K562 (cell line): Measurements from ENCODE around the gene NRXN2. TPM values are rescaled to one million over a fixed set of nuclear protein-coding genes. Genes with fewer than 3 reads are reported as not detected.
A peak's percentile ranks its signal among the peaks of the same experiment; 100 is the strongest.

ENCODE experiments used
- ATAC-seq: fragments of 200-7000 bp; cut with Tn5 transposase; 3 replicates; pipeline ENCODE4 v1.9.1; 2020; ENCODE audit warnings: moderate library complexity
- BruUV-seq: library from RNA; stranded (reverse); fragments of 400-500 nt; replicated peaks from 2 replicates; lab custom pipeline; 2021; lab: Mats Ljungman, UMichigan
- CTCF ChIA-PET: fragments of 300-600 bp; formaldehyde crosslinking; extraction: SDS; loops from one replicate; lab custom pipeline; 2021; ENCODE audit warnings: low intra/inter-chr PET ratio; lab: Yijun Ruan, JAX
- POLR2A ChIA-PET: fragments of 300-600, 350-650 bp; sonication (Branson Sonifier 250); formaldehyde crosslinking; extraction: SDS; loops from one replicate; lab custom pipeline; 2021; ENCODE audit warnings: antibody characterized with exemption, inconsistent platforms; lab: Yijun Ruan, JAX
- DNase-seq, 4 experiments: peaks; one replicate each; pipeline versions ENCODE4 v3.0.0 to v3.0.0-alpha.2; 2011 to 2018; ENCODE audit warnings: low spot score in 3 of 4, mixed read lengths in 3 of 4; ENCODE audit errors: extremely low read depth in 1 of 4
- FAIRE-seq: peaks from 2 replicates; lab custom pipeline; 2011; peaks lifted over from hg19 to GRCh38; lab: Jason Lieb, UNC
- H2AFZ ChIP-seq: 2 replicates; pipeline ENCODE4 v1.6.0; 2011; ENCODE audit warnings: low read depth, low read length, control low read depth, inconsistent platforms
- H3K27ac ChIP-seq: fragments of 200-600 bp; 3 replicates; pipeline ENCODE4 v1.8.0; 2011; ENCODE audit warnings: low read depth, mild to moderate bottlenecking, control low read depth, inconsistent platforms, low read length, moderate library complexity, mixed read lengths; ENCODE audit errors: extremely low read depth
- H3K27me3 ChIP-seq, 2 experiments: fragments of 300-600 bp in 1 of 2; 2 replicates in 1 of 2; 3 replicates in 1 of 2; pipeline versions ENCODE4 v1.6.0 to v1.8.0; 2011; ENCODE audit warnings: inconsistent platforms in 2 of 2, low read length in 2 of 2, mild to moderate bottlenecking in 1 of 2, mixed read lengths in 1 of 2, moderate library complexity in 1 of 2; ENCODE audit not compliant: control insufficient read depth in 2 of 2, insufficient read depth in 2 of 2
- H3K36me3 ChIP-seq: fragments of 300-600 bp; 3 replicates; pipeline ENCODE4 v1.8.0; 2011; ENCODE audit warnings: mild to moderate bottlenecking, low read length, inconsistent platforms; ENCODE audit not compliant: control insufficient read depth, insufficient read depth
- H3K4me1 ChIP-seq, 2 experiments: fragments of 200-600 bp in 1 of 2; replicated peaks in 1 of 2; 2 replicates in 1 of 2; 3 replicates in 1 of 2; pipeline versions ENCODE4 v1.5.1 to v1.8.0; 2011; ENCODE audit warnings: inconsistent platforms in 2 of 2, low read length in 2 of 2, mild to moderate bottlenecking in 1 of 2, mixed read lengths in 1 of 2, moderate library complexity in 1 of 2; ENCODE audit not compliant: control insufficient read depth in 2 of 2, insufficient read depth in 2 of 2
- H3K4me2 ChIP-seq: 2 replicates; pipeline ENCODE4 v1.6.1; 2011; ENCODE audit warnings: low read length, control low read depth, inconsistent platforms, mixed read lengths; ENCODE audit not compliant: insufficient read depth
- H3K4me3 ChIP-seq: fragments of 200-600 bp; sonication (generic), shearing (Covaris generic); 2 replicates; pipeline ENCODE4 v1.5.1; 2016; ENCODE audit warnings: control low read depth, inconsistent platforms
- H3K79me2 ChIP-seq: fragments of 200-600 bp; 3 replicates; pipeline ENCODE4 v1.8.0; 2011; ENCODE audit warnings: low read length, inconsistent platforms; ENCODE audit not compliant: control insufficient read depth, insufficient read depth
- H3K9ac ChIP-seq, 2 experiments: 2 replicates each; pipeline versions ENCODE4 v1.6.0 to v1.6.1; 2011; ENCODE audit warnings: low read depth in 2 of 2, low read length in 2 of 2, control low read depth in 1 of 2, inconsistent platforms in 1 of 2, mild to moderate bottlenecking in 1 of 2, mixed read lengths in 1 of 2; ENCODE audit not compliant: insufficient read depth in 1 of 2
- H3K9me1 ChIP-seq: one replicate; pipeline ENCODE4 v1.6.0; 2011; ENCODE audit warnings: inconsistent platforms, mild to moderate bottlenecking, low read length, moderate library complexity; ENCODE audit not compliant: control insufficient read depth, insufficient read depth
- H3K9me3 ChIP-seq: replicated peaks from 2 replicates; pipeline ENCODE4 v1.5.1; 2011; ENCODE audit warnings: low read depth, low read length, inconsistent platforms; ENCODE audit not compliant: control insufficient read depth, insufficient read depth
- H4K20me1 ChIP-seq: replicated peaks from 2 replicates; pipeline ENCODE4 v1.6.1; 2011; ENCODE audit warnings: low read length, inconsistent platforms, mixed read lengths; ENCODE audit not compliant: control insufficient read depth, insufficient read depth
- CBX2 ChIP-seq: fragments of 200-600 bp; sonication (generic); IDR thresholded peaks from one replicate; pipeline ENCODE4 v1.6.1; 2012; ENCODE audit warnings: mild to moderate bottlenecking, low read length, inconsistent platforms; ENCODE audit not compliant: insufficient read depth, poor library complexity, severe bottlenecking
- COPS2 ChIP-seq: fragments of 450-650 bp; conservative IDR thresholded peaks from 2 replicates; pipeline ENCODE4 v1.6.1; 2016; ENCODE audit warnings: mild to moderate bottlenecking, moderate library complexity
- DPF2 ChIP-seq: fragments of 450-650 bp; IDR thresholded peaks from 2 replicates; pipeline ENCODE4 v1.6.1; 2016
- HMBOX1 ChIP-seq: sonication (generic); IDR thresholded peaks from 2 replicates; pipeline ENCODE4 v1.6.1; 2016
- HMGN3 ChIP-seq: IDR thresholded peaks from 2 replicates; pipeline ENCODE4 v1.6.1; 2011; ENCODE audit warnings: borderline replicate concordance, low read depth, mild to moderate bottlenecking, mixed read lengths, low read length; ENCODE audit not compliant: insufficient read length; ENCODE audit errors: extremely low read depth
- MAZ ChIP-seq, 2 experiments: fragments of 450-650 bp in 1 of 2; sonication (generic) in 1 of 2; formaldehyde crosslinking; IDR thresholded peaks in 1 of 2; conservative IDR thresholded peaks in 1 of 2; 2 replicates each; pipeline versions ENCODE4 v1.4.0 to v1.5.0; 2020; ENCODE audit warnings: mild to moderate bottlenecking in 1 of 2, missing genetic modification reagents in 1 of 2
- NCOR1 ChIP-seq: fragments of 450-650 bp; IDR thresholded peaks from 2 replicates; pipeline ENCODE4 v1.6.1; 2016; ENCODE audit warnings: mild to moderate bottlenecking, moderate library complexity
- NONO ChIP-seq, 2 experiments: fragments of 200-400 bp in 1 of 2; fragments of 450-650 bp in 1 of 2; formaldehyde crosslinking in 1 of 2; IDR thresholded peaks; 2 replicates each; pipeline ENCODE4 v1.6.1; 2017; ENCODE audit warnings: low read depth in 2 of 2, mild to moderate bottlenecking in 2 of 2, moderate library complexity in 2 of 2, low read length in 1 of 2
- RAD21 ChIP-seq, 2 experiments: fragments of 250-450 bp in 1 of 2; fragments of 450-650 bp in 1 of 2; sonication (Bioruptor Pico) in 1 of 2; formaldehyde crosslinking in 1 of 2; IDR thresholded peaks in 1 of 2; conservative IDR thresholded peaks in 1 of 2; 2 replicates each; pipeline versions ENCODE4 v1.4.0 to v1.8.0; 2020 to 2022; ENCODE audit warnings: mild to moderate bottlenecking in 2 of 2, moderate library complexity in 1 of 2
- SMAD3 ChIP-seq: fragments of 450-650 bp; formaldehyde crosslinking; conservative IDR thresholded peaks from 2 replicates; pipeline ENCODE4 v1.4.0; 2020; ENCODE audit warnings: mild to moderate bottlenecking
- TAF1 ChIP-seq: IDR thresholded peaks from 2 replicates; pipeline ENCODE4 v1.6.1; 2011; ENCODE audit warnings: mild to moderate bottlenecking, low read length, moderate library complexity; ENCODE audit not compliant: insufficient read depth, control insufficient read depth, severe bottlenecking; ENCODE audit errors: extremely low read depth
- TAF15 ChIP-seq: fragments of 200-400 bp; formaldehyde crosslinking; IDR thresholded peaks from 2 replicates; pipeline ENCODE4 v1.6.1; 2017; ENCODE audit warnings: mild to moderate bottlenecking, low read depth, low read length, moderate library complexity
- ZBTB8A ChIP-seq: fragments of 450-650 bp; IDR thresholded peaks from 2 replicates; pipeline ENCODE4 v1.6.1; 2018; ENCODE audit warnings: mild to moderate bottlenecking, moderate library complexity; ENCODE audit not compliant: partially characterized antibody
- WGBS: fragments of 100-300 bp; shearing (Covaris generic); methylation state at CpG from one replicate; pipeline ENCODE4 v1.1.6; 2016; ENCODE audit warnings: low coverage, mixed read lengths; ENCODE audit not compliant: insufficient coverage; ENCODE audit errors: missing lambda C conversion rate; 5-methylcytosine and 5-hydroxymethylcytosine counted together
- in situ Hi-C: fragments of 300-500 bp; cut with MboI; formaldehyde crosslinking; loops from 4 replicates; pipeline ENCODE4 v1.15.0; 2018; ENCODE audit warnings: inconsistent platforms, mixed read lengths
- intact Hi-C: fragments of 100-400 bp; cut with micrococcal nuclease; formaldehyde crosslinking; loops from 2 replicates; pipeline ENCODE4 v1.14.2; 2022
- polyA plus RNA-seq, 8 experiments: library from polyadenylated mRNA; depleted of rRNA in 4 of 8; stranded (reverse) in 5 of 8; unstranded in 3 of 8; fragments of >200 nt; fragmentation: Nextera tagmentation in 2 of 8; fragmentation: Illumina TruSeq in 1 of 8; extraction: Ambion mirVana in 2 of 8; extraction: Trizol in 1 of 8; gene quantifications; 2 replicates each; pipeline versions ENCODE4 v1.2.1 to v1.2.3, GENCODE V29; 2011 to 2014; ENCODE audit warnings: inconsistent platforms in 1 of 8, missing spikeins in 1 of 8
- total RNA-seq, 7 experiments: library from RNA; depleted of rRNA in 6 of 7; stranded (reverse); fragments of >200 nt in 6 of 7; fragmentation: Illumina TruSeq in 2 of 7; extraction: Trizol in 2 of 7; gene quantifications; 2 replicates each; pipeline versions ENCODE4 v1.2.1 to v1.2.3, GENCODE V29; 2011 to 2021; ENCODE audit warnings: low replicate concordance in 1 of 7

The NRXN2 gene
- total and polyA plus RNA-seq, 9 of the 15 experiments (the other 6 are each of a cell fraction or from before 2014, with no cell fraction given): 0.07 to 0.47 (median 0.15) TPM; not detected in 4

- H3K4me1 ChIP-seq: peaks cover 0 to 6% of the 10 kb centered on the region in 2 experiments; a peak in 2 of 5 replicates
- BruUV-seq: no TSS peak
- POLR2A ChIA-PET: interaction anchor here (0.8 kb wide), 1 partner anchor 32 kb away, joined by 3 read pairs; no protein-coding TSS in a partner anchor
- H3K36me3 ChIP-seq: no peaks in the 10 kb centered on the region
- H3K27ac ChIP-seq: no peak overlapping the region
- in situ Hi-C loops (no loop called here), intact Hi-C loops (no loop called here)
- TF ChIP-seq COPS2: no peak
- TF ChIP-seq NCOR1: no peak
- no peak overlapping the region for H3K4me3 ChIP-seq
- 12% methylated on average over 6 of the region's 6 CpGs for WGBS
- no peaks in the 10 kb centered on the region for H3K79me2 ChIP-seq
- H3K9me1 ChIP-seq: no peaks in the 10 kb centered on the region
- no peak for ATAC-seq
- H4K20me1 ChIP-seq: peaks cover 3% of the 10 kb centered on the region
- no peak for FAIRE-seq
- H3K9me3 ChIP-seq: no peaks in the 10 kb centered on the region
- no peak for DNase-seq
- H3K27me3 ChIP-seq: peaks cover 21 to 71% of the 10 kb centered on the region in 2 experiments
- H3K4me2 ChIP-seq: no peak overlapping the region
- H3K9ac ChIP-seq: peak overlapping the region in 1 of 2 experiments; percentile 46; a peak in 1 of 4 replicates
- H2AFZ ChIP-seq: no peak overlapping the region
- CTCF ChIA-PET: interaction anchor here (0.7 to 1.4 kb wide), 2 partner anchors 56 to 208 kb away, joined by 3 to 4 read pairs; partner anchors contain the start of gene RASGRP2
Observed at GRCh38 chr11:64687204-64687603, 35.8 kb downstream of the NRXN2 start.

- H3K9me1 ChIP-seq: no peaks in the 10 kb centered on the region
- no peak overlapping the region for H3K4me2 ChIP-seq
- H3K27ac ChIP-seq: no peak overlapping the region
- no peaks in the 10 kb centered on the region for H3K9me3 ChIP-seq
- intact Hi-C loops (no loop called here), in situ Hi-C loops (no loop called here)
- no peak overlapping the region for H2AFZ ChIP-seq
- peak overlapping the region in 1 of 2 experiments; percentile 46; a peak in 2 of 4 replicates for H3K9ac ChIP-seq
- H4K20me1 ChIP-seq: peaks cover 3% of the 10 kb centered on the region
- peaks cover 0 to 6% of the 10 kb centered on the region in 2 experiments; a peak in 2 of 5 replicates for H3K4me1 ChIP-seq
- H3K79me2 ChIP-seq: no peaks in the 10 kb centered on the region
- ATAC-seq (no peak), DNase-seq (no peak), FAIRE-seq (no peak)
- ChIA-PET POLR2A (interaction anchor here (0.8 kb wide), 1 partner anchor 33 kb away, joined by 3 read pairs; no protein-coding TSS in a partner anchor), CTCF (interaction anchor here (0.7 to 1.4 kb wide), 2 partner anchors 57 to 208 kb away, joined by 3 to 4 read pairs; partner anchors contain the start of gene RASGRP2)
- H3K36me3 ChIP-seq: no peaks in the 10 kb centered on the region
- BruUV-seq: no TSS peak
- H3K27me3 ChIP-seq: peaks cover 21 to 69% of the 10 kb centered on the region in 2 experiments
- 9% methylated on average over 8 of the region's 9 CpGs for WGBS
- no peak overlapping the region for H3K4me3 ChIP-seq
- TF ChIP-seq TAF1 (no peak), HMGN3 (no peak), ZBTB8A (no peak), MAZ (CRISPR knock-in tag; conservative IDR thresholded peaks at IDR 0.05 in 1 of 2, IDR thresholded peaks at IDR 0.05 in 1 of 2) (no peak), TAF15 (no peak), DPF2 (no peak), CBX2 (no peak), RAD21 (CRISPR knock-in tag; conservative IDR thresholded peaks at IDR 0.05 in 1 of 2, IDR thresholded peaks at IDR 0.05 in 1 of 2) (no peak), NONO (IDR thresholded peaks at IDR 0.05; ENCODE audit: low read depth in 2 of 2, low read length in 1 of 2) (no peak), SMAD3 (CRISPR knock-in tag) (no peak), HMBOX1 (no peak)
Observed at GRCh38 chr11:64686466-64687170, 36.4 kb downstream of the NRXN2 start.
